SK-N-SH (cell line): ENCODE measurements around the gene CYBA. TPM values are rescaled to one million over a fixed set of nuclear protein-coding genes. Genes with fewer than 3 reads are reported as not detected.
A peak's percentile ranks its signal among the peaks of the same experiment; 100 is the strongest.

Experiments used
- CTCF ChIA-PET: fragments of 300-600, 350-600 bp; formaldehyde crosslinking; extraction: SDS; loops from one replicate; lab custom pipeline; 2021; lab: Yijun Ruan, JAX
- POLR2A ChIA-PET: fragments of 350-600 bp; sonication (Branson Sonifier 250); formaldehyde crosslinking; extraction: SDS; loops from one replicate; lab custom pipeline; 2020; ENCODE audit warnings: antibody characterized with exemption, inconsistent platforms; lab: Yijun Ruan, JAX
- DNase-seq: peaks from one replicate; pipeline ENCODE4 v3.0.0; 2012
- H2AFZ ChIP-seq: fragments of 200-600 bp; sonication (generic); 2 replicates; pipeline ENCODE4 v1.8.1; 2016; ENCODE audit warnings: antibody characterized with exemption, mild to moderate bottlenecking, low read depth
- H3F3A ChIP-seq: fragments of 200-600 bp; sonication (generic); replicated peaks from 2 replicates; pipeline ENCODE3; 2016; ENCODE audit warnings: antibody characterized with exemption, mild to moderate bottlenecking; ENCODE audit not compliant: insufficient read depth
- H3K27ac ChIP-seq, 2 experiments: fragments of 200-500 bp in 1 of 2; fragments of 200-600 bp in 1 of 2; sonication (Bioruptor generic) in 1 of 2; sonication (generic), shearing (Covaris generic) in 1 of 2; 2 replicates each; pipeline versions ENCODE4 v1.5.1 to v1.6.1; 2014 to 2016; ENCODE audit warnings: low read depth in 2 of 2, inconsistent platforms in 1 of 2, low read length in 1 of 2, mild to moderate bottlenecking in 1 of 2, mixed read lengths in 1 of 2
- H3K27me3 ChIP-seq: fragments of 200-600 bp; sonication (generic), shearing (Covaris generic); 2 replicates; pipeline ENCODE4 v1.6.1; 2016; ENCODE audit warnings: mixed run types; ENCODE audit not compliant: insufficient read depth
- H3K36me3 ChIP-seq, 2 experiments: fragments of 200-500 bp in 1 of 2; fragments of 200-600 bp in 1 of 2; sonication (Bioruptor generic) in 1 of 2; sonication (generic) in 1 of 2; replicated peaks in 1 of 2; 2 replicates each; pipeline versions ENCODE3 to v1.5.1; 2014 to 2016; ENCODE audit warnings: low read length in 1 of 2, mild to moderate bottlenecking in 1 of 2; ENCODE audit not compliant: insufficient read depth in 2 of 2, control insufficient read depth in 1 of 2
- H3K4me1 ChIP-seq, 2 experiments: fragments of 200-500 bp in 1 of 2; fragments of 200-600 bp in 1 of 2; sonication (Bioruptor generic) in 1 of 2; sonication (generic), shearing (Covaris generic) in 1 of 2; 2 replicates each; pipeline versions ENCODE4 v1.5.1 to v1.6.1; 2014 to 2016; ENCODE audit warnings: low read depth in 1 of 2, low read length in 1 of 2, mixed run types in 1 of 2; ENCODE audit not compliant: insufficient read depth in 2 of 2, control insufficient read depth in 1 of 2
- H3K4me2 ChIP-seq: fragments of 200-600 bp; sonication (generic), shearing (Covaris generic); 2 replicates; pipeline ENCODE4 v1.6.1; 2017; ENCODE audit warnings: mixed run types
- H3K4me3 ChIP-seq, 2 experiments: fragments of 200-500 bp in 1 of 2; fragments of 200-600 bp in 1 of 2; sonication (Bioruptor generic) in 1 of 2; sonication (generic), shearing (Covaris generic) in 1 of 2; 2 replicates each; pipeline versions ENCODE4 v1.5.1 to v1.8.1; 2014 to 2016; ENCODE audit warnings: low read depth in 2 of 2, inconsistent platforms in 1 of 2, low read length in 1 of 2, mild to moderate bottlenecking in 1 of 2, mixed read lengths in 1 of 2, moderate library complexity in 1 of 2
- H3K79me2 ChIP-seq: fragments of 200-600 bp; sonication (generic); 2 replicates; pipeline ENCODE4 v1.8.1; 2017; ENCODE audit warnings: mild to moderate bottlenecking; ENCODE audit not compliant: insufficient read depth
- H3K9ac ChIP-seq: fragments of 200-600 bp; sonication (generic); 2 replicates; pipeline ENCODE4 v1.6.1; 2017; ENCODE audit warnings: mixed run types
- H3K9me2 ChIP-seq: fragments of 200-600 bp; sonication (generic); 2 replicates; pipeline ENCODE4 v1.6.1; 2017; ENCODE audit warnings: mixed run types
- H3K9me3 ChIP-seq: fragments of 200-600 bp; sonication (generic); 2 replicates; pipeline ENCODE4 v1.6.1; 2017; ENCODE audit warnings: mixed run types, mild to moderate bottlenecking, moderate library complexity
- H4K20me1 ChIP-seq: fragments of 200-600 bp; sonication (generic); 2 replicates; pipeline ENCODE4 v1.6.1; 2017; ENCODE audit warnings: mild to moderate bottlenecking, mixed run types; ENCODE audit not compliant: insufficient read depth
- CHD2 ChIP-seq: fragments of 150-350 bp; IDR thresholded peaks from 2 replicates; pipeline ENCODE4 v1.6.1; 2018; ENCODE audit warnings: low read length; ENCODE audit not compliant: partially characterized antibody
- CTCF ChIP-seq: fragments of 200-600 bp; sonication (generic); IDR thresholded peaks from 2 replicates; pipeline ENCODE4 v1.6.1; 2017; ENCODE audit warnings: antibody characterized with exemption, mild to moderate bottlenecking, moderate library complexity
- ELF1 ChIP-seq: IDR thresholded peaks from 2 replicates; pipeline ENCODE4 v1.4.0; 2012
- EP300 ChIP-seq, 2 experiments: IDR thresholded peaks; 2 replicates each; pipeline versions ENCODE4 v1.4.0 to v1.6.1; 2012; ENCODE audit warnings: borderline replicate concordance in 1 of 2, low read depth in 1 of 2, low read length in 1 of 2
- EZH2phosphoT487 ChIP-seq: fragments of 200-600 bp; sonication (generic); IDR thresholded peaks from 2 replicates; pipeline ENCODE4 v1.6.1; 2017; ENCODE audit warnings: low read depth, mixed run types, mild to moderate bottlenecking, antibody characterized with exemption, moderate library complexity, borderline replicate concordance
- FOSL2 ChIP-seq: IDR thresholded peaks from 2 replicates; pipeline ENCODE4 v1.4.0; 2012; ENCODE audit warnings: low read depth, mild to moderate bottlenecking, moderate library complexity, borderline replicate concordance
- FOXJ3 ChIP-seq: sonication (generic); formaldehyde crosslinking; IDR thresholded peaks from 2 replicates; pipeline ENCODE4 v1.5.1; 2020; ENCODE audit warnings: mild to moderate bottlenecking, missing genetic modification reagents
- FOXM1 ChIP-seq: IDR thresholded peaks from 2 replicates; pipeline ENCODE4 v1.4.0; 2012; ENCODE audit warnings: low read depth, mild to moderate bottlenecking
- GATA2 ChIP-seq: sonication (generic); formaldehyde crosslinking; IDR thresholded peaks from 2 replicates; pipeline ENCODE4 v1.5.0; 2020; ENCODE audit warnings: mild to moderate bottlenecking, missing genetic modification reagents
- IRF3 ChIP-seq: fragments of 150-350 bp; IDR thresholded peaks from 2 replicates; pipeline ENCODE4 v1.6.1; 2016; ENCODE audit warnings: mild to moderate bottlenecking, low read depth, low read length
- JUND ChIP-seq: IDR thresholded peaks from 2 replicates; pipeline ENCODE4 v1.4.0; 2012
- MAX ChIP-seq: IDR thresholded peaks from 2 replicates; pipeline ENCODE4 v1.4.0; 2012; ENCODE audit warnings: low read depth
- PBX3 ChIP-seq: IDR thresholded peaks from 2 replicates; pipeline ENCODE4; 2012
- RAD21 ChIP-seq: IDR thresholded peaks from 2 replicates; pipeline ENCODE4 v1.6.1; 2012; ENCODE audit warnings: mild to moderate bottlenecking, low read length
- RCOR1 ChIP-seq: fragments of 150-350 bp; IDR thresholded peaks from 2 replicates; pipeline ENCODE4 v1.6.1; 2017; ENCODE audit warnings: antibody characterized with exemption, low read length
- RFX5 ChIP-seq: IDR thresholded peaks from 2 replicates; pipeline ENCODE4 v1.6.1; 2012; ENCODE audit warnings: mild to moderate bottlenecking, improper control_type of control experiment, low read length
- SIN3A ChIP-seq: IDR thresholded peaks from 2 replicates; pipeline ENCODE4 v1.6.1; 2012; ENCODE audit warnings: low read depth, mild to moderate bottlenecking, low read length, moderate library complexity, borderline replicate concordance
- TCF12 ChIP-seq: IDR thresholded peaks from 2 replicates; pipeline ENCODE4 v1.4.0; 2012
- TEAD4 ChIP-seq: IDR thresholded peaks from 2 replicates; pipeline ENCODE4 v1.4.0; 2012; ENCODE audit warnings: mild to moderate bottlenecking, borderline replicate concordance; ENCODE audit not compliant: insufficient read depth
- YY1 ChIP-seq: IDR thresholded peaks from 2 replicates; pipeline ENCODE4 v1.4.0; 2012; ENCODE audit warnings: low read depth, mild to moderate bottlenecking
- ZBTB33 ChIP-seq: IDR thresholded peaks from 2 replicates; pipeline ENCODE4 v1.4.0; 2012; ENCODE audit warnings: low read depth, borderline replicate concordance
- whole genome bisulfite sequencing: methylation state at CpG from one replicate; pipeline ENCODE4 v1.1.6; 2017; ENCODE audit warnings: low lambda C conversion rate; 5-methylcytosine and 5-hydroxymethylcytosine counted together
- polyA plus RNA-seq, 3 experiments: library from polyadenylated mRNA; depleted of rRNA; stranded (reverse); fragments of >200 nt; gene quantifications; 2 replicates each; pipeline ENCODE4 v1.2.3, GENCODE V29; 2012

CYBA gene
- polyA plus RNA-seq, 1 of the 3 experiments (the other 2 are of a cell fraction): 176 TPM

- Histone ChIP-seq H3K9me2 (no peaks in the 10 kb centered on the region), H4K20me1 (no peaks in the 10 kb centered on the region), H3K27ac (no peak overlapping the region), H3F3A (peaks cover 3% of the 10 kb centered on the region), H3K4me1 (no peaks in the 10 kb centered on the region), H3K9me3 (no peaks in the 10 kb centered on the region), H2AFZ (no peak overlapping the region), H3K79me2 (no peaks in the 10 kb centered on the region), H3K9ac (no peak overlapping the region), H3K4me3 (no peak overlapping the region), H3K4me2 (no peak overlapping the region), H3K27me3 (no peaks in the 10 kb centered on the region), H3K36me3 (peaks cover 12 to 63% of the 10 kb centered on the region in 2 experiments)
- TF ChIP-seq YY1 (no peak), CTCF (peak; percentile 54), FOXJ3 (CRISPR knock-in tag) (no peak), RCOR1 (no peak), RAD21 (peak; percentile 23; the same call in 1 of the 2 replicates), ZBTB33 (no peak)
- DNase-seq: peak; percentile 80
- WGBS: 51% methylated on average over 4 of the region's 12 CpGs
- POLR2A ChIA-PET: interaction anchor here (0.7 kb wide), 1 partner anchor 35 kb away, joined by 3 read pairs; the partner anchor contains the start of gene MVD
- CTCF ChIA-PET: no interaction called here
Measured at GRCh38 chr16:88628512-88628974, 22.3 kb downstream of the CYBA start.

- Histone ChIP-seq H3K36me3 (peaks cover 12 to 66% of the 10 kb centered on the region in 2 experiments), H4K20me1 (no peaks in the 10 kb centered on the region), H3K4me1 (no peaks in the 10 kb centered on the region), H3K79me2 (no peaks in the 10 kb centered on the region), H3K27ac (no peak overlapping the region), H3K4me3 (no peak overlapping the region), H3K9me3 (no peaks in the 10 kb centered on the region), H2AFZ (no peak overlapping the region), H3K9me2 (no peaks in the 10 kb centered on the region), H3F3A (peaks cover 3% of the 10 kb centered on the region), H3K9ac (no peak overlapping the region), H3K4me2 (no peak overlapping the region), H3K27me3 (no peaks in the 10 kb centered on the region)
- CTCF ChIA-PET: interaction anchor here (1.1 kb wide), 1 partner anchor 10 kb away, joined by 3 read pairs; no protein-coding TSS in a partner anchor
- POLR2A ChIA-PET: no interaction called here
- WGBS: 95% methylated on average over 13 of the region's 27 CpGs
- no peak for DNase-seq
- no peak for TF ChIP-seq MAX
- TF ChIP-seq FOXM1: no peak
- TF ChIP-seq JUND: no peak
- no peak for TF ChIP-seq CHD2
- TF ChIP-seq YY1: no peak
- TF ChIP-seq FOXJ3 (CRISPR knock-in tag): no peak
- no peak for TF ChIP-seq IRF3
- no peak for TF ChIP-seq EP300 (IDR thresholded peaks at IDR 0.05; ENCODE audit: borderline replicate concordance in 1 of 2, low read depth in 1 of 2, low read length in 1 of 2)
- no peak for TF ChIP-seq PBX3
- no peak for TF ChIP-seq TEAD4
- TF ChIP-seq TCF12: no peak
- no peak for TF ChIP-seq GATA2 (CRISPR knock-in tag)
- TF ChIP-seq SIN3A: no peak
- no peak for TF ChIP-seq RFX5
- TF ChIP-seq ELF1: no peak
- no peak for TF ChIP-seq FOSL2
- TF ChIP-seq EZH2phosphoT487: no peak
Measured at GRCh38 chr16:88627531-88628411, 23.1 kb downstream of the CYBA start.
